Spleen (tissue), 13 donors: Measurements from ENCODE around the gene GP1BB. TPM values are rescaled to one million over a fixed set of nuclear protein-coding genes. Genes with fewer than 3 reads are reported as not detected.

Source experiments
- DNase-seq: peaks from one replicate; pipeline ENCODE4 v3.0.0-alpha.2; 2020
- H3K27ac ChIP-seq, 8 donors: fragments of 200-600 bp; sonication (generic) in 7 of 8; 1 replicate in 4 of 8; 2 replicates in 4 of 8; pipeline versions ENCODE4 v1.5.0 to v1.8.0; 2016 to 2021; ENCODE audit warnings: inconsistent platforms in 4 of 8, mild to moderate bottlenecking in 4 of 8, moderate library complexity in 1 of 8
- H3K27me3 ChIP-seq, 7 donors: fragments of 200-600 bp; sonication (generic) in 6 of 7; replicated peaks in 1 of 7; 1 replicate in 4 of 7; 2 replicates in 3 of 7; pipeline versions ENCODE4 v1.5.0 to v1.8.0; 2016 to 2021; ENCODE audit warnings: inconsistent platforms in 3 of 7, mild to moderate bottlenecking in 1 of 7
- H3K36me3 ChIP-seq, 6 donors: fragments of 200-600 bp; sonication (generic) in 5 of 6; 1 replicate in 4 of 6; 2 replicates in 2 of 6; pipeline versions ENCODE4 v1.5.0 to v1.8.0; 2016 to 2021; ENCODE audit warnings: inconsistent platforms in 2 of 6
- H3K4me1 ChIP-seq, 6 donors: fragments of 200-600 bp; sonication (generic) in 5 of 6; 1 replicate in 3 of 6; 2 replicates in 3 of 6; pipeline versions ENCODE4 v1.5.0 to v1.8.0; 2016 to 2021; ENCODE audit warnings: inconsistent platforms in 3 of 6
- H3K4me3 ChIP-seq, 8 donors: fragments of 200-600 bp; sonication (generic) in 7 of 8; 1 replicate in 4 of 8; 2 replicates in 4 of 8; pipeline versions ENCODE4 v1.5.0 to v1.8.0; 2016 to 2021; ENCODE audit warnings: inconsistent platforms in 4 of 8, mild to moderate bottlenecking in 4 of 8, moderate library complexity in 2 of 8
- H3K9me3 ChIP-seq, 8 donors: fragments of 200-600 bp; sonication (generic) in 7 of 8; 1 replicate in 4 of 8; 2 replicates in 4 of 8; pipeline versions ENCODE4 v1.5.0 to v1.8.0; 2016 to 2021; ENCODE audit warnings: inconsistent platforms in 4 of 8
- POLR2A ChIP-seq, 3 donors: fragments of 450-650 bp; IDR thresholded peaks; one replicate each; pipeline ENCODE4 v1.5.1; 2017; ENCODE audit warnings: antibody characterized with exemption in 3 of 3, mild to moderate bottlenecking in 1 of 3
- POLR2AphosphoS5 ChIP-seq, 3 donors: sonication (generic); formaldehyde crosslinking; IDR thresholded peaks; one replicate each; pipeline ENCODE4 v1.5.1; 2017; ENCODE audit warnings: antibody characterized with exemption in 3 of 3
- WGBS, 5 donors: extraction: QIAGEN DNeasy Blood & Tissue Kit in 3 of 5; methylation state at CpG; one replicate each; pipeline versions ENCODE4 v1.1.5 to v1.1.7; 2013 to 2018; 5-methylcytosine and 5-hydroxymethylcytosine counted together
- intact Hi-C: fragments of 100-400 bp; cut with DNase I; formaldehyde crosslinking; loops from one replicate; pipeline ENCODE4 v1.15.0; 2023; ENCODE audit warnings: low total_unique reads
- long read RNA-seq, 2 donors: transcript quantifications; one replicate each; lab custom pipeline, GENCODE V29; 2026
- polyA plus RNA-seq, 3 donors: library from polyadenylated mRNA; stranded (reverse); fragments of 200-250 nt; gene quantifications; one replicate each; pipeline ENCODE4 v1.2.1, GENCODE V29; 2013
- total RNA-seq, 7 donors: library from RNA; depleted of rRNA in 3 of 7; stranded (reverse); fragments of >200 nt in 3 of 7; fragmentation: NEBNext Ultra II Directional in 4 of 7; extraction: Animal tissue kit (Norgen Biotek cat#: 25700) in 4 of 7; gene quantifications; one replicate each; pipeline versions ENCODE4 v1.1.0 to v1.2.1, GENCODE V29; 2016 to 2021
- TF ChIP-seq, protein P1 (sequence below), 11 experiments: fragments of 200-600 bp in 7 of 11; fragments of 450-650 bp in 4 of 11; sonication (generic) in 4 of 11; IDR thresholded peaks in 8 of 11; conservative IDR thresholded peaks in 3 of 11; 1 replicate in 7 of 11; 2 replicates in 4 of 11; pipeline versions ENCODE4 v1.4.0 to v1.8.0; 2016 to 2021; ENCODE audit warnings: antibody characterized with exemption in 11 of 11, inconsistent platforms in 4 of 11, mild to moderate bottlenecking in 1 of 11
- donor health status: healthy with polysubstance abuse.
- donor health status: DM: no; HTN: no; CAD: no; lungs with moderate emphysema.
- donor health status: DM: no; HTN: no; CAD: no.
- donor health status: Bipolar disorder and iron deficiency.
- donor health status: healthy.
- donor health status: DM: no; HTN: no; CAD: no.
- donor health status: DM: yes; HTN: yes; CAD: no.

Gene GP1BB
- total RNA-seq (10 to 100 TPM in 6 of 7 donors, 1 to 10 TPM in 1; 6.9 to 25.4 (median 16.5) TPM), polyA plus RNA-seq (1 to 10 TPM; 4.2 to 5.1 (median 4.8) TPM)
- long read RNA-seq, donor 1, transcript GP1BB-201 (2 exons, 1,553 nt): major isoform, 43 of 43 reads
- long read RNA-seq, donor 1, partial matches to known transcripts: 0 of 43 reads
- long read RNA-seq, donor 1, other reads (novel, unspliced or antisense): 0 of 43 reads
- long read RNA-seq, donor 2, transcript GP1BB-201 (2 exons, 1,553 nt): major isoform, 31 of 31 reads
- long read RNA-seq, donor 2, partial matches to known transcripts: 0 of 31 reads
- long read RNA-seq, donor 2, other reads (novel, unspliced or antisense): 0 of 31 reads

GRCh38 chr22:19723232-19723982 is at the start of gene GP1BB:
GP1BB (plus strand) TSS chr22:19723539; CDS start chr22:19723570, 31 bp downstream.
- intact Hi-C loops: no loop called here
- H3K27ac ChIP-seq: no peak within 1 kb of the TSS
- peaks cover 0 to 49% (median 4%) of the 10 kb centered on the region in 6 donors for H3K36me3 ChIP-seq
- TF ChIP-seq, protein P1, sequence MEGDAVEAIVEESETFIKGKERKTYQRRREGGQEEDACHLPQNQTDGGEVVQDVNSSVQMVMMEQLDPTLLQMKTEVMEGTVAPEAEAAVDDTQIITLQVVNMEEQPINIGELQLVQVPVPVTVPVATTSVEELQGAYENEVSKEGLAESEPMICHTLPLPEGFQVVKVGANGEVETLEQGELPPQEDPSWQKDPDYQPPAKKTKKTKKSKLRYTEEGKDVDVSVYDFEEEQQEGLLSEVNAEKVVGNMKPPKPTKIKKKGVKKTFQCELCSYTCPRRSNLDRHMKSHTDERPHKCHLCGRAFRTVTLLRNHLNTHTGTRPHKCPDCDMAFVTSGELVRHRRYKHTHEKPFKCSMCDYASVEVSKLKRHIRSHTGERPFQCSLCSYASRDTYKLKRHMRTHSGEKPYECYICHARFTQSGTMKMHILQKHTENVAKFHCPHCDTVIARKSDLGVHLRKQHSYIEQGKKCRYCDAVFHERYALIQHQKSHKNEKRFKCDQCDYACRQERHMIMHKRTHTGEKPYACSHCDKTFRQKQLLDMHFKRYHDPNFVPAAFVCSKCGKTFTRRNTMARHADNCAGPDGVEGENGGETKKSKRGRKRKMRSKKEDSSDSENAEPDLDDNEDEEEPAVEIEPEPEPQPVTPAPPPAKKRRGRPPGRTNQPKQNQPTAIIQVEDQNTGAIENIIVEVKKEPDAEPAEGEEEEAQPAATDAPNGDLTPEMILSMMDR (IDR thresholded peaks at IDR 0.05 in 8 of 11, conservative IDR thresholded peaks at IDR 0.05 in 3 of 11): peak in 2 of 11 experiments; percentile 4
- TF ChIP-seq POLR2A (IDR thresholded peaks at IDR 0.05) (no peak), POLR2AphosphoS5 (IDR thresholded peaks at IDR 0.05) (peak; percentile 8 to 76 (median 49))
- peak within 1 kb of the TSS in 7 of 8 donors; percentile 10 to 64 (median 26) for H3K4me3 ChIP-seq
- 8 to 17% (median 12%) methylated on average over 46 to 80 of the region's 80 CpGs for WGBS, 5 donors
- peaks cover 19 to 42% (median 33%) of the 10 kb centered on the region in 6 donors for H3K4me1 ChIP-seq
- DNase-seq: no peak
- no peaks in the 10 kb centered on the region for H3K9me3 ChIP-seq
- peaks cover 0 to 75% (median 50%) of the 10 kb centered on the region in 7 donors for H3K27me3 ChIP-seq

DNA sequence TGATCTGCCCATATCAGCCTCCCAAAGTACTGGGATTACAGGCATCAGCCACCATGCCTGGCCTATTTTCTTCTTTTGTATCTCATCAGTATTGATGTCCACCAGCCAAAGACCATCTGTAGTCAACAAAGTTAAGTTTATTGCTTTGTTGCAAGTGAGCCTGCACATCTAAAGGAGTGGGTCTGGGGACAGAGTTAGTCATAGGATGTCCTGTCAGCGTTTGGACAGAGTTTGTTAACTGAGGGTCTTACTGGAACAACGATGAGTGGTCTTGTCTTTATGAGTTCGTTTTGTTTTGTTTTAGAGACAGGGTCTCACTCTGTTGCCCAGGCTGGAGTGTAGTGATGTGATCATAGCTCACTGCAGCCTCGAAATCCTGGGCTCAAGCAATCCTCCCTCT is 49.7 kb upstream of the GP1BB start:
- H3K36me3 ChIP-seq: no peaks in the 10 kb centered on the region
- peaks cover 0 to 4% (median 0%) of the 10 kb centered on the region in 8 donors for H3K9me3 ChIP-seq
- no peaks in the 10 kb centered on the region for H3K4me1 ChIP-seq
- TF ChIP-seq POLR2AphosphoS5 (IDR thresholded peaks at IDR 0.05): no peak
- TF ChIP-seq POLR2A (IDR thresholded peaks at IDR 0.05): no peak
- TF ChIP-seq, protein P1 (IDR thresholded peaks at IDR 0.05 in 8 of 11, conservative IDR thresholded peaks at IDR 0.05 in 3 of 11): no peak
- WGBS, 5 donors: 67 to 85% (median 81%) methylated on average over 4 of the region's 4 CpGs
- no peak for DNase-seq
- H3K4me3 ChIP-seq: no peak overlapping the region
- intact Hi-C loops: no loop called here
- peaks cover 0 to 12% (median 0%) of the 10 kb centered on the region in 7 donors for H3K27me3 ChIP-seq
- no peak overlapping the region for H3K27ac ChIP-seq

- Histone ChIP-seq H3K4me3 (no peak overlapping the region), H3K27me3 (peaks cover 0 to 18% (median 0%) of the 10 kb centered on the region in 7 donors), H3K4me1 (no peaks in the 10 kb centered on the region), H3K27ac (no peak overlapping the region), H3K36me3 (no peaks in the 10 kb centered on the region), H3K9me3 (peaks cover 0 to 4% (median 0%) of the 10 kb centered on the region in 8 donors)
- no peak for DNase-seq
- WGBS, 5 donors: 73 to 87% (median 84%) methylated on average over 11 of the region's 11 CpGs
- intact Hi-C loops: no loop called here
- TF ChIP-seq, protein P1 (IDR thresholded peaks at IDR 0.05 in 8 of 11, conservative IDR thresholded peaks at IDR 0.05 in 3 of 11): no peak
- TF ChIP-seq POLR2AphosphoS5 (IDR thresholded peaks at IDR 0.05) (no peak), POLR2A (IDR thresholded peaks at IDR 0.05) (no peak)
Measured at GRCh38 chr22:19674129-19674928, 49.0 kb upstream of the GP1BB start.
